Subcutaneous adipose tissue (tissue), 4 donors: ENCODE data around the gene FOXN1. TPM values are rescaled to one million over a fixed set of nuclear protein-coding genes. Genes with fewer than 3 reads are reported as not detected.

Experiments
- total RNA-seq, 4 donors: library from RNA; depleted of rRNA; stranded (reverse); fragments of >200 nt; gene quantifications; one replicate each; pipeline ENCODE4 v1.1.0, GENCODE V29; 2016
- TF ChIP-seq, protein P1 (sequence below): fragments of 450-650 bp; IDR thresholded peaks from one replicate; pipeline ENCODE4 v1.5.1; 2016; ENCODE audit warnings: low read depth, mild to moderate bottlenecking, control low read depth, antibody characterized with exemption, moderate library complexity

FOXN1 gene
- total RNA-seq, 4 donors from 2014 or later = not detected

DNA sequence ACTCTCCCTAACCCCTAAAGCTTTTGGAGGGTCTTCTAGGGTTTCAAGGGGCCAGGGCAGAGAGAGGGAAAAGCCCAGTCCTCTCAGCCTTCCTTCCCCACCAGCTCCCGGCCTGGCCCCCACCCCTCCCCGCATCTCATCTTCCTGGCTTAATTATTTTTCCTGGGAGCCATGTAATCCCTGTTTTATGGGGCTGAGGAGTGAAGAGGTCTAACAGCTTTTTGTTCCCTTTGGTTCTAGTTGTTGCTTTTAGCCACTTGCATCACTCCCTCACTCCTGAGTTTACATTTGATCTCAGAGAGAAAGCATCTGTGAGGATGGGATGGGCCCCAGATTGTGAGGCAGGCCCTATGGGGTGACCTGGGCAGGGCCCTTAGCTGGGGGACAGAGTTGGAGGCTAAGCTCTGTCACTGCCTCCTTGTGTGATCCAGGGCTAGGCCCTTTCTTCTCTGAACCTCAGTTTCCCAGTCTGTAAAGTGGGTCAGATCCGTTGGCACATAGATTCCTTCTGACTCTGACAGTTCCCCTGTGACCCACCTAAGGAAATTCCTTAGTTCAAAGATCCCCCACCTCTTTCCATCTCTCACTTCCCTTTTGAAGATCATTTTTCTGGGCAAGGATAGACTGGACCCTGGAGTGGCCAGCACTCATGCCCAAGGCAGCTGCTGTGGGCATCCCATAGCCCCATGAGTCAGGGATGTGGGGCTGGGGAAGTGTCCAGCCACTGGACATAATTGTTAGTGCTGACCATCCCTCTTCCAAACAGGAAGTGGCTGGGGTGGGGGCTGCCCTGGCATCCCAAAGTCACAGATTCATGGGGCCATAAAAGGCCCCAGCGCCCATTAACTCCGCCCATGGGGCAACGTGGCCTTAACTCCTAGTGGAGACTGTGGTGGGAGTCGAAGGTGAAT lies 26.2 kb downstream of the FOXN1 start:
- TF ChIP-seq, protein P1, sequence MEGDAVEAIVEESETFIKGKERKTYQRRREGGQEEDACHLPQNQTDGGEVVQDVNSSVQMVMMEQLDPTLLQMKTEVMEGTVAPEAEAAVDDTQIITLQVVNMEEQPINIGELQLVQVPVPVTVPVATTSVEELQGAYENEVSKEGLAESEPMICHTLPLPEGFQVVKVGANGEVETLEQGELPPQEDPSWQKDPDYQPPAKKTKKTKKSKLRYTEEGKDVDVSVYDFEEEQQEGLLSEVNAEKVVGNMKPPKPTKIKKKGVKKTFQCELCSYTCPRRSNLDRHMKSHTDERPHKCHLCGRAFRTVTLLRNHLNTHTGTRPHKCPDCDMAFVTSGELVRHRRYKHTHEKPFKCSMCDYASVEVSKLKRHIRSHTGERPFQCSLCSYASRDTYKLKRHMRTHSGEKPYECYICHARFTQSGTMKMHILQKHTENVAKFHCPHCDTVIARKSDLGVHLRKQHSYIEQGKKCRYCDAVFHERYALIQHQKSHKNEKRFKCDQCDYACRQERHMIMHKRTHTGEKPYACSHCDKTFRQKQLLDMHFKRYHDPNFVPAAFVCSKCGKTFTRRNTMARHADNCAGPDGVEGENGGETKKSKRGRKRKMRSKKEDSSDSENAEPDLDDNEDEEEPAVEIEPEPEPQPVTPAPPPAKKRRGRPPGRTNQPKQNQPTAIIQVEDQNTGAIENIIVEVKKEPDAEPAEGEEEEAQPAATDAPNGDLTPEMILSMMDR = no peak

DNA sequence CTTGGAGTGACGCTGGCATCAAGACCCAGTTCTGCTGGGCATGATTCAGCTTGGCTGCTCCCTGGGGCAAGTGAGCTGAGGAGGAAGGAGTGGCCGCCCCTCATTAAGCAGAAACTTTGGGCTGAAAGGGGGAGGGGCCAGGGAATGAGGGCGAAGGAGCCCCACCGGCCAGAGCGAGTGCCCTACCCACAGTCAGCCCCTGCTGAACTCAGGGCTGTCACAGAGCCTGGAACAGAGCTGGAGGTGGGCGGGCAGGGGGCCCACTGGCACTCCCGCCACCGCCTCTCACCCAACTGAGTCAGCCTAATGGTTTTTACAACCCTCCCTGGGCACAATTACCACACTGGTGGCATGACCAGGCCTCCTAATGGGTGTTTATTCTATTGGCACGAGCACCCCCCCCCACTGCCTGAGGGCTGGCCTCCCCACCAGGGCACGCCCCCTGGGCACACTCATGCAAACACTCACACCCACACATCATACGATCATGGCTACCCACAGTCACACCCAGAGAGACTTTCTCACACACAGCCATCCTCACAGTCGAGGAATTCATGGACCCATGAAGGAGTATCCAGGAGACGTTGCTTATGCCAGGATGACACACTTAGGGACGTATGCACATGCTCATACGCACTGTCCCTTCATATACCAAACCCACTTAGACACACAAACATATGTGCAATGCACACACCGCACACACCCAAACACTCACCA lies 27.1 kb downstream of the FOXN1 start:
- TF ChIP-seq, protein P1 = no peak

DNA sequence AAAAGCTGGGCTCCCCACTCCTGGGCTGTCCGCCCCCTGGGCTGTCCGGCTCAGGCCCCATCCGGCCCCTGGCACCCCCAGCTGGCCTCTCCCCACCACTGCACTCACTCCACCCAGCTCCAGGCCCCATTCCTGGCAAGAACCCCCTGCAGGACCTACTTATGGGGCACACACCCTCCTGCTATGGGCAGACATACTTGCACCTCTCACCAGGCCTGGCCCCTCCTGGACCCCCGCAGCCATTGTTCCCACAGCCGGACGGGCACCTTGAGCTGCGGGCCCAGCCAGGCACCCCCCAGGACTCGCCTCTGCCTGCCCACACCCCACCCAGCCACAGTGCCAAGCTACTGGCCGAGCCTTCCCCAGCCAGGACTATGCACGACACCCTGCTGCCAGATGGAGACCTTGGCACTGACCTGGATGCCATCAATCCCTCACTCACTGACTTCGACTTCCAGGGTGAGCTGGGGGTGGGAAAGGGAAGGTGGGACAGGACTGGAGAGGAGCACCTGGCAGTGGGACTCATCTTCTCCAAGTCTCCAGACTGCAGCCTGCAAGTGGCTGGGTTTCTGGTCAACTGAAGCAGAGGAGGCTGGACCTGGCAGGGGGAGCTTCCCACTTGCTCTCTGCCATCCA lies 28.7 kb downstream of the FOXN1 start:
- TF ChIP-seq, protein P1 = no peak

DNA sequence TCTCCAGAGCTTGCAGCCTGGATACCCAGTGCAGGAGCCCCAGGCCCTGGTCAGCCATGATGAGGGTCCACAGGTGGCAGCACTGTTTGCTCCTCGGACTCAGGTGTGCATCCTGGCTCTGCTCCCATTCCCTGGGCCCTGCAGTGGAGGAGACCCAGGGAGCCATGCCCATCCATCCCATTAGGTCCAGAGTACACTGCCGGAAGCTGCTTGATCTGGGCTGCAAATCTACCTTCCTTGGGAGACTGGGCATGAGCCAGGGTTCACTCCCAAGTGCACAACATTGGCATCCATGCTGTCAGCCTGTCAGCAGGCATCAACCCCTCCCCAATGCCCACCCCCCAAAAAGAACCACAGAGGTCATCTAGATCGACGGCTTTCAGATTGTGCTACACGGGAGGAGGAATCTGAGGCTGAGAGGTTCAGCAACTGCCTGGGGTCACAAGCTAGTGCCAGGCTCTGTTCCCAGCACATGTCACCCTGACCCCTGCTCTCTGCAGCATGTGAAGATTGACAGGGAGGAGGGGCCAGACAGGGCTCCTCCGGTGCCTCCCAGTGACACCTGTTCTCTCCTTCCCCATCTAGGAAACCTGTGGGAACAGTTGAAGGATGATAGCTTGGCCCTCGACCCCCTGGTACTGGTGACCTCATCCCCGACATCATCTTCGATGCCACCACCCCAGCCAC lies 30.5 kb downstream of the FOXN1 start:
- TF ChIP-seq, protein P1 = no peak

DNA sequence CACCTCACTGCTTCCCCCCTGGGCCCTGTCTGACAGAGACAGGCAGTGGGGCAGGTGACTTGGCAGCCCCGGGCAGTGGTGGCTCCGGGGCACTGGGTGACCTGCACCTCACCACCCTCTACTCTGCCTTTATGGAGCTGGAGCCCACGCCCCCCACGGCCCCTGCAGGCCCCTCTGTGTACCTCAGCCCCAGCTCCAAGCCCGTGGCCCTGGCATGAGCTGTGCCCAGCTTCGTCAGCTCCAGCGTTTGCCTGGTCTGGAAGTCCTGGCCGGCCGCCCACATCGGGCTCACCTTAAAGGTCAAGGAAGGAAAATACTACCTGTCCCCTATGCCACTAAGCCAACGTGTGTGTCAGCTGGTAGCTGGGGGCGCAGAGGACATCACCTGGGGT lies 31.1 kb downstream of the FOXN1 start:
- TF ChIP-seq, protein P1 = no peak

DNA sequence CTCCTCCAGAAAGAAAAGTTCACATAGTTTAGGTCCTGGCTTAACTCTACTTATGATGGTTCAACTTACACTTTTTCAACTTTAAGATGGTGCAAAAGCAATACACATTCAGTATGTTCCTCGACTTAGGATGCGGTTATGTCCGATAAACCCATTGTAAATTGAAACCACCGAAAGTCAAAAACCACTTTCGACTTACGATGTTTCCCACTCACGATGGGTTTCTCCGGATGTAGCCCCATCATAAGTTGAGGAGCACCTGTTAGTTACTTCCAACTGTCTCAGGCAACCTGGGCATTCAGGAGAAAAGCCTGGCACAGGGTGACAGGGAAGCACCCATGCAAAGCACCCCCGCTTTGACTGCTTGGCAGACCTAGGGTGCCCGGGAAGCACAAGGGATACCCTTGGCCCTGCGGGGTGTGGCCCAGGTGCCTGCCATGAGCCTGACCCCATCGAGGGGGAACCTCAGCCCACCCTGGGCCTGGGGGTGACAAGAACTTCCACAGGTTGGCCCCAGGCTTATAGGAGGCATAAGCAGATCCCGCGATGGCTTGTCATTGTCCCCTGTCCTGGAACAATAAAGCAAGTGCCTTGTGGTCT lies 32.2 kb downstream of the FOXN1 start:
- TF ChIP-seq, protein P1 = no peak
